SIG-M5 (cell line): ENCODE data around the gene SIRT3.
"Not testable (repeated sequence)": the region's sequence is repeated elsewhere in the genome, so short reads cannot be mapped to it uniquely, and the experiment has no call there.

ENCODE experiments used
- DNase-seq: peaks from one replicate; lab custom pipeline; 2025; lab: John Stamatoyannopoulos, UW

SIRT3 gene

GRCh38 chr11:203056-203944 lies 32.8 kb downstream of the SIRT3 start:
- DNase-seq: no peak

GRCh38 chr11:202490-202889 lies 33.7 kb downstream of the SIRT3 start:
- no peak for DNase-seq

- DNase-seq: no peak
Observed at GRCh38 chr11:201966-202365, 34.2 kb downstream of the SIRT3 start.

GRCh38 chr11:200224-201003 lies 35.7 kb downstream of the SIRT3 start:
- no peak for DNase-seq

GRCh38 chr11:199782-200181 lies 36.4 kb downstream of the SIRT3 start:
- DNase-seq: no peak

GRCh38 chr11:199004-199581 lies 37.0 kb downstream of the SIRT3 start:
- no peak for DNase-seq

- no peak for DNase-seq
Observed at GRCh38 chr11:198236-198806, 37.8 kb downstream of the SIRT3 start.

- DNase-seq: no peak
Observed at GRCh38 chr11:197741-198235, 38.4 kb downstream of the SIRT3 start.

GRCh38 chr11:196786-197731 lies 39.1 kb downstream of the SIRT3 start:
- no peak for DNase-seq

- DNase-seq: not testable (repeated sequence)
Observed at GRCh38 chr11:193481-193880, 42.7 kb downstream of the SIRT3 start.

GRCh38 chr11:192674-193128 lies 43.4 kb downstream of the SIRT3 start, which contains the start of gene SCGB1C1:
SCGB1C1 (plus strand) TSS chr11:193078; CDS start chr11:193100, 22 bp downstream.
- DNase-seq: not testable (repeated sequence)

- DNase-seq: not testable (repeated sequence)
Observed at GRCh38 chr11:191490-192478, 44.4 kb downstream of the SIRT3 start.

- DNase-seq: not testable (repeated sequence)
Observed at GRCh38 chr11:190546-190945, 45.6 kb downstream of the SIRT3 start.

GRCh38 chr11:189843-190311 lies 46.3 kb downstream of the SIRT3 start:
- DNase-seq: not testable (repeated sequence)

- not testable (repeated sequence) for DNase-seq
Observed at GRCh38 chr11:189200-189783, 46.9 kb downstream of the SIRT3 start.

- not testable (repeated sequence) for DNase-seq
Observed at GRCh38 chr11:180242-180641, 55.9 kb downstream of the SIRT3 start.
